ENCODE data around the gene CASQ2.

DNA sequence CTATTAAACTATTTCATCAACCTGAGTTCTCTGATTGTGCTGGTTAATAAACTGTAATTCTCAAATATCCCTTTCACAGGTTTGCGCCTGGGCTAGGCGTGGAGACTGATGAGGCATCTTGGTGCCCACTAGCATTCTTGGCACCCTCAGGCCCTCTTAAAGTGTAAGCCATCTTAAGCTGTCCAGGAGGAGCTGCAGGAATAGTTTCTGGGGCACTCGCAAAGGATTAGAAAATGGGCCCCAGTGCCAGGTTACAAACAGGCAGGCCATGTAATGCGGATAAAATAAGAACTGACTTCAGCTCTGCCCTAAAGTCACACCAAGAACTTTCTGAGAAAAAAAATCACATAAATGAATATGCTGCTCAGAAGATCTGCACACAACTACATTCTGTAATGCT, 1.1 kb downstream of the CASQ2 start:
- TF ChIP-seq, protein P1, sequence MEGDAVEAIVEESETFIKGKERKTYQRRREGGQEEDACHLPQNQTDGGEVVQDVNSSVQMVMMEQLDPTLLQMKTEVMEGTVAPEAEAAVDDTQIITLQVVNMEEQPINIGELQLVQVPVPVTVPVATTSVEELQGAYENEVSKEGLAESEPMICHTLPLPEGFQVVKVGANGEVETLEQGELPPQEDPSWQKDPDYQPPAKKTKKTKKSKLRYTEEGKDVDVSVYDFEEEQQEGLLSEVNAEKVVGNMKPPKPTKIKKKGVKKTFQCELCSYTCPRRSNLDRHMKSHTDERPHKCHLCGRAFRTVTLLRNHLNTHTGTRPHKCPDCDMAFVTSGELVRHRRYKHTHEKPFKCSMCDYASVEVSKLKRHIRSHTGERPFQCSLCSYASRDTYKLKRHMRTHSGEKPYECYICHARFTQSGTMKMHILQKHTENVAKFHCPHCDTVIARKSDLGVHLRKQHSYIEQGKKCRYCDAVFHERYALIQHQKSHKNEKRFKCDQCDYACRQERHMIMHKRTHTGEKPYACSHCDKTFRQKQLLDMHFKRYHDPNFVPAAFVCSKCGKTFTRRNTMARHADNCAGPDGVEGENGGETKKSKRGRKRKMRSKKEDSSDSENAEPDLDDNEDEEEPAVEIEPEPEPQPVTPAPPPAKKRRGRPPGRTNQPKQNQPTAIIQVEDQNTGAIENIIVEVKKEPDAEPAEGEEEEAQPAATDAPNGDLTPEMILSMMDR (IDR thresholded peaks at IDR 0.05; ENCODE audit: poor library complexity, severe bottlenecking): no peak
- TF ChIP-seq, protein P2, sequence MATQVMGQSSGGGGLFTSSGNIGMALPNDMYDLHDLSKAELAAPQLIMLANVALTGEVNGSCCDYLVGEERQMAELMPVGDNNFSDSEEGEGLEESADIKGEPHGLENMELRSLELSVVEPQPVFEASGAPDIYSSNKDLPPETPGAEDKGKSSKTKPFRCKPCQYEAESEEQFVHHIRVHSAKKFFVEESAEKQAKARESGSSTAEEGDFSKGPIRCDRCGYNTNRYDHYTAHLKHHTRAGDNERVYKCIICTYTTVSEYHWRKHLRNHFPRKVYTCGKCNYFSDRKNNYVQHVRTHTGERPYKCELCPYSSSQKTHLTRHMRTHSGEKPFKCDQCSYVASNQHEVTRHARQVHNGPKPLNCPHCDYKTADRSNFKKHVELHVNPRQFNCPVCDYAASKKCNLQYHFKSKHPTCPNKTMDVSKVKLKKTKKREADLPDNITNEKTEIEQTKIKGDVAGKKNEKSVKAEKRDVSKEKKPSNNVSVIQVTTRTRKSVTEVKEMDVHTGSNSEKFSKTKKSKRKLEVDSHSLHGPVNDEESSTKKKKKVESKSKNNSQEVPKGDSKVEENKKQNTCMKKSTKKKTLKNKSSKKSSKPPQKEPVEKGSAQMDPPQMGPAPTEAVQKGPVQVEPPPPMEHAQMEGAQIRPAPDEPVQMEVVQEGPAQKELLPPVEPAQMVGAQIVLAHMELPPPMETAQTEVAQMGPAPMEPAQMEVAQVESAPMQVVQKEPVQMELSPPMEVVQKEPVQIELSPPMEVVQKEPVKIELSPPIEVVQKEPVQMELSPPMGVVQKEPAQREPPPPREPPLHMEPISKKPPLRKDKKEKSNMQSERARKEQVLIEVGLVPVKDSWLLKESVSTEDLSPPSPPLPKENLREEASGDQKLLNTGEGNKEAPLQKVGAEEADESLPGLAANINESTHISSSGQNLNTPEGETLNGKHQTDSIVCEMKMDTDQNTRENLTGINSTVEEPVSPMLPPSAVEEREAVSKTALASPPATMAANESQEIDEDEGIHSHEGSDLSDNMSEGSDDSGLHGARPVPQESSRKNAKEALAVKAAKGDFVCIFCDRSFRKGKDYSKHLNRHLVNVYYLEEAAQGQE (IDR thresholded peaks at IDR 0.05; ENCODE audit: borderline replicate concordance): no peak

All from neural cell (in vitro differentiated cells).